ENCODE measurements around the gene RHD. TPM values are rescaled to one million over a fixed set of nuclear protein-coding genes. Genes with fewer than 3 reads are reported as not detected.
"Not testable (repeated sequence)": the region's sequence is repeated elsewhere in the genome, so short reads cannot be mapped to it uniquely, and the experiment has no call there.

RHD gene
- total RNA-seq, 5 donors from 2014 or later (not counting 1 experiment from before 2014, with no cell fraction given) = 0.13 to 0.19 TPM; not detected in 3

- H3K9me3 ChIP-seq; H3K36me3 Mint-ChIP-seq; H3K4me3 ChIP-seq (ENCODE audit: control insufficient read depth in 1 of 2, extremely low read depth in 1 of 2, low read length in 1 of 2); H3K4me1 ChIP-seq (ENCODE audit: control insufficient read depth in 1 of 2, extremely low read depth in 1 of 2, insufficient read depth in 2 of 2, low read length in 2 of 2); H3K4me1 Mint-ChIP-seq; H3K27ac ChIP-seq (ENCODE audit: low read length); POLR2A ChIA-PET; H3K36me3 ChIP-seq (ENCODE audit: control insufficient read depth in 2 of 2, extremely low read depth in 1 of 2, insufficient read depth in 1 of 2, low read length in 1 of 2); CTCF ChIA-PET; H3K4me3 Mint-ChIP-seq; H3K27ac Mint-ChIP-seq; ATAC-seq (replicated peaks in 1 of 4); H3K27me3 Mint-ChIP-seq; H3K9me3 Mint-ChIP-seq; H3K27me3 ChIP-seq (replicated peaks in 1 of 2; ENCODE audit: control insufficient read depth in 2 of 2, extremely low read depth in 1 of 2, insufficient read depth in 2 of 2, low read length in 1 of 2); DNase-seq: not testable (repeated sequence)
- WGBS (ENCODE audit: insufficient coverage) = no CpG with 5 or more reads among the region's 5 CpGs
Measured at GRCh38 chr1:25279693-25280111, 7.4 kb downstream of the RHD start.

- H3K27ac ChIP-seq (ENCODE audit: low read length); ATAC-seq (replicated peaks in 1 of 4); H3K36me3 Mint-ChIP-seq; H3K4me1 Mint-ChIP-seq; H3K27ac Mint-ChIP-seq; H3K36me3 ChIP-seq (ENCODE audit: control insufficient read depth in 2 of 2, extremely low read depth in 1 of 2, insufficient read depth in 1 of 2, low read length in 1 of 2); H3K27me3 ChIP-seq (replicated peaks in 1 of 2; ENCODE audit: control insufficient read depth in 2 of 2, extremely low read depth in 1 of 2, insufficient read depth in 2 of 2, low read length in 1 of 2); H3K9me3 Mint-ChIP-seq; DNase-seq; H3K4me1 ChIP-seq (ENCODE audit: control insufficient read depth in 1 of 2, extremely low read depth in 1 of 2, insufficient read depth in 2 of 2, low read length in 2 of 2); H3K27me3 Mint-ChIP-seq; H3K9me3 ChIP-seq; H3K4me3 Mint-ChIP-seq; H3K4me3 ChIP-seq (ENCODE audit: control insufficient read depth in 1 of 2, extremely low read depth in 1 of 2, low read length in 1 of 2); CTCF ChIA-PET: not testable (repeated sequence)
- POLR2A ChIA-PET = interaction anchor here (1.0 to 1.1 kb wide), 2 partner anchors 39 to 182 kb away, joined by 3 to 4 read pairs; partner anchors contain the start of gene RSRP1 (in 1 of the 2)
- no CpG with 5 or more reads among the region's 3 CpGs for WGBS (ENCODE audit: insufficient coverage)
Measured at GRCh38 chr1:25285862-25286261, 13.6 kb downstream of the RHD start.

- H3K27me3 ChIP-seq (replicated peaks in 1 of 2; ENCODE audit: control insufficient read depth in 2 of 2, extremely low read depth in 1 of 2, insufficient read depth in 2 of 2, low read length in 1 of 2); H3K4me1 ChIP-seq (ENCODE audit: control insufficient read depth in 1 of 2, extremely low read depth in 1 of 2, insufficient read depth in 2 of 2, low read length in 2 of 2); H3K36me3 ChIP-seq (ENCODE audit: control insufficient read depth in 2 of 2, extremely low read depth in 1 of 2, insufficient read depth in 1 of 2, low read length in 1 of 2); H3K9me3 ChIP-seq; ATAC-seq (replicated peaks in 1 of 4); H3K27ac Mint-ChIP-seq; H3K9me3 Mint-ChIP-seq; H3K4me3 ChIP-seq (ENCODE audit: control insufficient read depth in 1 of 2, extremely low read depth in 1 of 2, low read length in 1 of 2); H3K4me1 Mint-ChIP-seq; H3K4me3 Mint-ChIP-seq; H3K27me3 Mint-ChIP-seq; POLR2A ChIA-PET; H3K36me3 Mint-ChIP-seq; H3K27ac ChIP-seq (ENCODE audit: low read length); DNase-seq: not testable (repeated sequence)
- WGBS (ENCODE audit: insufficient coverage) = no CpG with 5 or more reads among the region's 6 CpGs
- CTCF ChIA-PET = interaction anchor here in 1 of 2 donors (0.6 kb wide), 1 partner anchor 118 kb away, joined by 9 read pairs; no protein-coding TSS in a partner anchor
Measured at GRCh38 chr1:25287164-25287563, 14.9 kb downstream of the RHD start.

GRCh38 chr1:25288573-25289101 lies 16.3 kb downstream of the RHD start:
- H3K27ac ChIP-seq (ENCODE audit: low read length); ATAC-seq (replicated peaks in 1 of 4); H3K4me1 ChIP-seq (ENCODE audit: control insufficient read depth in 1 of 2, extremely low read depth in 1 of 2, insufficient read depth in 2 of 2, low read length in 2 of 2); H3K9me3 ChIP-seq; H3K36me3 Mint-ChIP-seq; H3K27ac Mint-ChIP-seq; H3K4me3 ChIP-seq (ENCODE audit: control insufficient read depth in 1 of 2, extremely low read depth in 1 of 2, low read length in 1 of 2); H3K4me3 Mint-ChIP-seq; H3K9me3 Mint-ChIP-seq; H3K4me1 Mint-ChIP-seq; POLR2A ChIA-PET; H3K27me3 ChIP-seq (replicated peaks in 1 of 2; ENCODE audit: control insufficient read depth in 2 of 2, extremely low read depth in 1 of 2, insufficient read depth in 2 of 2, low read length in 1 of 2); DNase-seq; H3K27me3 Mint-ChIP-seq; H3K36me3 ChIP-seq (ENCODE audit: control insufficient read depth in 2 of 2, extremely low read depth in 1 of 2, insufficient read depth in 1 of 2, low read length in 1 of 2); CTCF ChIA-PET: not testable (repeated sequence)
- no CpG with 5 or more reads among the region's 8 CpGs for WGBS (ENCODE audit: insufficient coverage)

GRCh38 chr1:25290043-25290442 lies 17.7 kb downstream of the RHD start:
- no CpG with 5 or more reads among the region's 6 CpGs for WGBS (ENCODE audit: insufficient coverage)
- H3K4me3 Mint-ChIP-seq; H3K36me3 Mint-ChIP-seq; H3K27me3 ChIP-seq (replicated peaks in 1 of 2; ENCODE audit: control insufficient read depth in 2 of 2, extremely low read depth in 1 of 2, insufficient read depth in 2 of 2, low read length in 1 of 2); H3K27ac ChIP-seq (ENCODE audit: low read length); H3K36me3 ChIP-seq (ENCODE audit: control insufficient read depth in 2 of 2, extremely low read depth in 1 of 2, insufficient read depth in 1 of 2, low read length in 1 of 2); H3K4me3 ChIP-seq (ENCODE audit: control insufficient read depth in 1 of 2, extremely low read depth in 1 of 2, low read length in 1 of 2); H3K27me3 Mint-ChIP-seq; H3K9me3 Mint-ChIP-seq; H3K4me1 Mint-ChIP-seq; H3K4me1 ChIP-seq (ENCODE audit: control insufficient read depth in 1 of 2, extremely low read depth in 1 of 2, insufficient read depth in 2 of 2, low read length in 2 of 2); POLR2A ChIA-PET; CTCF ChIA-PET; H3K9me3 ChIP-seq; H3K27ac Mint-ChIP-seq: not testable (repeated sequence)
- peak in 1 of 35 experiments; percentile 7 for DNase-seq
- peak; percentile 58 to 79 (median 68) for ATAC-seq (replicated peaks in 1 of 4)

GRCh38 chr1:25293426-25293825 lies 21.1 kb downstream of the RHD start:
- H3K4me1 Mint-ChIP-seq; CTCF ChIA-PET; ATAC-seq (replicated peaks in 1 of 4); H3K4me3 Mint-ChIP-seq; H3K4me1 ChIP-seq (ENCODE audit: control insufficient read depth in 1 of 2, extremely low read depth in 1 of 2, insufficient read depth in 2 of 2, low read length in 2 of 2); H3K4me3 ChIP-seq (ENCODE audit: control insufficient read depth in 1 of 2, extremely low read depth in 1 of 2, low read length in 1 of 2); H3K27ac Mint-ChIP-seq; H3K36me3 ChIP-seq (ENCODE audit: control insufficient read depth in 2 of 2, extremely low read depth in 1 of 2, insufficient read depth in 1 of 2, low read length in 1 of 2); H3K9me3 Mint-ChIP-seq; H3K27ac ChIP-seq (ENCODE audit: low read length); H3K9me3 ChIP-seq; POLR2A ChIA-PET; H3K36me3 Mint-ChIP-seq; H3K27me3 ChIP-seq (replicated peaks in 1 of 2; ENCODE audit: control insufficient read depth in 2 of 2, extremely low read depth in 1 of 2, insufficient read depth in 2 of 2, low read length in 1 of 2); H3K27me3 Mint-ChIP-seq; DNase-seq: not testable (repeated sequence)
- WGBS (ENCODE audit: insufficient coverage) = no CpG with 5 or more reads among the region's 2 CpGs

Measured in T-cell (primary cell).